GM18505 (cell line): Measurements from ENCODE around the gene UBE2D2.

ENCODE experiments used
- ATAC-seq: cut with Tn5 transposase; IDR thresholded peaks from one replicate; pipeline ENCODE4 v1.9.1; 2021; ENCODE audit not compliant: unreplicated experiment
- POLR2A ChIP-seq: IDR thresholded peaks from 4 replicates; pipeline ENCODE4 v1.6.1; 2011; ENCODE audit warnings: borderline replicate concordance; ENCODE audit not compliant: insufficient read depth, insufficient read length; ENCODE audit errors: extremely low read depth

The UBE2D2 gene

GRCh38 chr5:139634028-139634325 is 72.8 kb downstream of the UBE2D2 start:
- no peak for ATAC-seq
- TF ChIP-seq POLR2A, result no peak

- TF ChIP-seq POLR2A, result no peak
- no peak for ATAC-seq
Observed at GRCh38 chr5:139634541-139634940, 73.4 kb downstream of the UBE2D2 start.

GRCh38 chr5:139635191-139635590 is 74.1 kb downstream of the UBE2D2 start:
- no peak for TF ChIP-seq POLR2A
- no peak for ATAC-seq

GRCh38 chr5:139635606-139636206 is 74.6 kb downstream of the UBE2D2 start:
- no peak for TF ChIP-seq POLR2A
- no peak for ATAC-seq

GRCh38 chr5:139636207-139636792 is 75.2 kb downstream of the UBE2D2 start:
- no peak for TF ChIP-seq POLR2A
- peak; percentile 73 for ATAC-seq

GRCh38 chr5:139636975-139637408 is 75.9 kb downstream of the UBE2D2 start:
- ATAC-seq, result no peak
- TF ChIP-seq POLR2A, result no peak

GRCh38 chr5:139637438-139638089 is 76.4 kb downstream of the UBE2D2 start:
- no peak for TF ChIP-seq POLR2A
- no peak for ATAC-seq

- no peak for TF ChIP-seq POLR2A
- no peak for ATAC-seq
Observed at GRCh38 chr5:139638090-139638735, 77.1 kb downstream of the UBE2D2 start.

GRCh38 chr5:139638736-139639618 is 77.8 kb downstream of the UBE2D2 start:
- TF ChIP-seq POLR2A, result no peak

GRCh38 chr5:139639619-139640380 is 78.7 kb downstream of the UBE2D2 start:
- TF ChIP-seq POLR2A, result no peak
- no peak for ATAC-seq

More at GRCh38 chr5:139638736-139639618, 77.8 kb downstream of the UBE2D2 start:
- ATAC-seq, result no peak

GRCh38 chr5:139640421-139641115 is 79.4 kb downstream of the UBE2D2 start:
- TF ChIP-seq POLR2A, result no peak
- ATAC-seq, result no peak
